Body of pancreas (tissue), 4 donors: Measurements from ENCODE around the gene ADGRB3.

Source experiments
- POLR2A ChIP-seq, 3 donors: fragments of 450-650 bp; IDR thresholded peaks; one replicate each; pipeline ENCODE4 v1.6.1; 2016; ENCODE audit warnings: antibody characterized with exemption in 3 of 3, mild to moderate bottlenecking in 2 of 3
- TF ChIP-seq, protein P1 (sequence below), 7 experiments: fragments of 450-650 bp in 4 of 7; fragments of 200-600 bp in 3 of 7; sonication (generic) in 3 of 7; IDR thresholded peaks; one replicate each; pipeline ENCODE4 v1.5.1; 2016 to 2019; ENCODE audit warnings: antibody characterized with exemption in 7 of 7

DNA sequence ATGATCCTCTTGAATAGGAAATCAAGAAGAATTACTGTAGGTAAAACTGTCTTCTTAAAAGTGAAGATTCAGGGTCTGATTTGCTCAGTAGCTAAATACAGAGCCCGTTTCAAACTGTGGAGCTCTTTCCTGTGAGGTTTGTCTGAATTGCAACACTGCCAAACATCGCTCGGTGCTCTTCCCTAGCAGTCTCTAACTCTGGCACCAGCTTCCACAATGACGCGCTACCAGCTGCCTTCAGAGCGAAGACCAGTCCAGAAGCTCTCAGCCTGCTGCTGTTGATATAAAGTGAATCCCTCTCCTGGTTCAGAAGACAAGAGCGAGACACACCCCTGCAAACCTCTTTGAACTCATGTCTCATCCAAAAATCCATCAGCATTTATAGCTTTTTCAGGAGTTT, 714.7 kb downstream of the ADGRB3 start:
- no peak for TF ChIP-seq POLR2A (IDR thresholded peaks at IDR 0.05)
- TF ChIP-seq, protein P1, sequence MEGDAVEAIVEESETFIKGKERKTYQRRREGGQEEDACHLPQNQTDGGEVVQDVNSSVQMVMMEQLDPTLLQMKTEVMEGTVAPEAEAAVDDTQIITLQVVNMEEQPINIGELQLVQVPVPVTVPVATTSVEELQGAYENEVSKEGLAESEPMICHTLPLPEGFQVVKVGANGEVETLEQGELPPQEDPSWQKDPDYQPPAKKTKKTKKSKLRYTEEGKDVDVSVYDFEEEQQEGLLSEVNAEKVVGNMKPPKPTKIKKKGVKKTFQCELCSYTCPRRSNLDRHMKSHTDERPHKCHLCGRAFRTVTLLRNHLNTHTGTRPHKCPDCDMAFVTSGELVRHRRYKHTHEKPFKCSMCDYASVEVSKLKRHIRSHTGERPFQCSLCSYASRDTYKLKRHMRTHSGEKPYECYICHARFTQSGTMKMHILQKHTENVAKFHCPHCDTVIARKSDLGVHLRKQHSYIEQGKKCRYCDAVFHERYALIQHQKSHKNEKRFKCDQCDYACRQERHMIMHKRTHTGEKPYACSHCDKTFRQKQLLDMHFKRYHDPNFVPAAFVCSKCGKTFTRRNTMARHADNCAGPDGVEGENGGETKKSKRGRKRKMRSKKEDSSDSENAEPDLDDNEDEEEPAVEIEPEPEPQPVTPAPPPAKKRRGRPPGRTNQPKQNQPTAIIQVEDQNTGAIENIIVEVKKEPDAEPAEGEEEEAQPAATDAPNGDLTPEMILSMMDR (IDR thresholded peaks at IDR 0.05) = no peak
